Activated naive CD4-positive, alpha-beta T cell (primary cell): ENCODE data around the gene ADAM33.

Source experiments
- DNase-seq, 4 experiments: peaks; one replicate each; lab custom pipeline; 2025; lab: John Stamatoyannopoulos, UW

The ADAM33 gene

DNA sequence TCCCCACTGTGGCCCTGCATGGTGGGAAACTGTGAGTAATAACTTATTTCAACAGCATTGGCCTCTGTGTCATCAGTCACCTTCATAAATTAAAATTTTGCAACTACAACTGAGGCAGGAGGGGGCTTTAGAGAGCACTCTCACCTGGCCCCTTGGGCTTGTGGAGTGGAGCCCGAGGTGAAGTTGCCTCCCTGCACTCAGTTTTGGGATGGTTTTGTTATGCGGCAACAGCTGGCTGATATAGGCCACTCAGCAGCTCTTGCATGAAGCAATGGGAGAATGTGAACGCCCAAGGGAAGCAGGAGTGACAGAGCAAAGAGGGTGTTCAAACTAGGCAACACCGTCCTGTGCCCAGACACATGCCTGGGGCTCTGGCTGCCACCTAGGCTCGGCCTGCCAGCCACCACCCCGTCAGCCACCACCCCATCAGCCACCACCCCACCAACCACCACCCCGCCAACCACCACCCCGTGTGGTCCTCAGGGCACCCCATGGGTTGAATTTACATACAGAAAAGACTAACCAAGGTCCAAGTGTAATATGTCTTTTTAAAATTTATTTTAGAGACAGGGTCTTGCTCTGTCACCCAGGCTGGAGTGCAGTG lies 14.3 kb downstream of the ADAM33 start:
- DNase-seq = no peak

DNA sequence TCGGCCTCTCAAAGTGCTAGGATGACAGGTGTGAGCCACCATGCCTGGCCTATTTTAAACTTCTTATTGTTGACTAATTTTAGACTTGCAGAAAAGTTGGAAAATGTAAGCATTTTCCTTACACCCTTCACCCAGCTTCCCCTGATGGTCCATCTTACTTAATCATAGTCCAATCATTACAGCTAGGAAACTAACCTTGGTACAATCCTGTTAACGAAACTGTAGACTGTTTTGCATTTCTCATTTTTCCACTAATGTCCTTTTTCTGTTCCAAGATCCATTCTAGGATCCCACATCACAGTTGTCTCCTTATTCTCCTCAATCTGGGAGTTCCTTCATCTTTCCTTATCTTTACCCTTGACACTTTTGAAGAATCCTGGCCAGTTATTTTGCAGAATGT lies 18.0 kb downstream of the ADAM33 start:
- no peak for DNase-seq

- DNase-seq = no peak
Measured at GRCh38 chr20:3663031-3663701, 18.6 kb downstream of the ADAM33 start, which contains the start of gene GFRA4. GFRA4 (minus strand) TSS chr20:3663399; CDS start chr20:3663399, 0 bp downstream.

- DNase-seq = no peak
Measured at GRCh38 chr20:3661814-3662665, 19.8 kb downstream of the ADAM33 start.

DNA sequence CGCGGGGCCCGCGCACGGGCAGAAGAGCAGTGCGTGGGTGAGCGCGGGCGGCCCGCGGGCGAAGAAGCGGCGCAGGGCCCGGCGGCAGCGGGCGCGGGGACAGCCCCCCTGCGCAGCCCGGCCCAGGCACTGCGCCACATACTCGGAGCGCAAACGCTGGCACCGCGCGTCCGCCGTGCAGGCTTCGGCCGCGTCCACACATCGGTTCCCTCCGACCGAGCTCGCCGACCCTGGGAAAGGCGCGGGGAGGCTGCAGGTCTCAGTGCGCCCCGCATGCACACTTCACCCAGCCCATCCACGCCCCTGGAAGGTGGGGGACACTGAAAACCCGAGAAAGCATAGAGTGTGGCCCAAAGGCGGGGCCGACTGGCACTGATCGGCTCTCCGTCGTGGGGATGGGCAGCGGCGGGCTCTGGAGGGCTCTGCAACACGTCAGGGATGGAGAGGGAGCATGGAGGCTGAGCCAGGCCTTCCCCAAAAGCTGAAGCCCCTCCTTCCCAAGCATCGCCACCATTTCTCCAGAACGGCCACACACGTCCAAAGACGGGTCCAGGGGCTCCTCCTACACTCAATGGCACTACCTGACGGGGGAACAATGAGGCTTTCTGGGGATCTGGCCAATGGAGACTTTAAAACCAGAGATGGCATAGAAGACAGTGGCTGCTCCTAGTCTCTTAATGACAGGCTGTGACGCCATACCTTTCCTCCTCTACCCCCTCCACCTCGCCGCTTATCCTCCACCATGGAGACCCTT lies 20.6 kb downstream of the ADAM33 start:
- no peak for DNase-seq

GRCh38 chr20:3660262-3661059 lies 21.3 kb downstream of the ADAM33 start:
- no peak for DNase-seq

GRCh38 chr20:3659492-3660261 lies 22.1 kb downstream of the ADAM33 start:
- DNase-seq = no peak

- no peak for DNase-seq
Measured at GRCh38 chr20:3658716-3659491, 22.9 kb downstream of the ADAM33 start.

DNA sequence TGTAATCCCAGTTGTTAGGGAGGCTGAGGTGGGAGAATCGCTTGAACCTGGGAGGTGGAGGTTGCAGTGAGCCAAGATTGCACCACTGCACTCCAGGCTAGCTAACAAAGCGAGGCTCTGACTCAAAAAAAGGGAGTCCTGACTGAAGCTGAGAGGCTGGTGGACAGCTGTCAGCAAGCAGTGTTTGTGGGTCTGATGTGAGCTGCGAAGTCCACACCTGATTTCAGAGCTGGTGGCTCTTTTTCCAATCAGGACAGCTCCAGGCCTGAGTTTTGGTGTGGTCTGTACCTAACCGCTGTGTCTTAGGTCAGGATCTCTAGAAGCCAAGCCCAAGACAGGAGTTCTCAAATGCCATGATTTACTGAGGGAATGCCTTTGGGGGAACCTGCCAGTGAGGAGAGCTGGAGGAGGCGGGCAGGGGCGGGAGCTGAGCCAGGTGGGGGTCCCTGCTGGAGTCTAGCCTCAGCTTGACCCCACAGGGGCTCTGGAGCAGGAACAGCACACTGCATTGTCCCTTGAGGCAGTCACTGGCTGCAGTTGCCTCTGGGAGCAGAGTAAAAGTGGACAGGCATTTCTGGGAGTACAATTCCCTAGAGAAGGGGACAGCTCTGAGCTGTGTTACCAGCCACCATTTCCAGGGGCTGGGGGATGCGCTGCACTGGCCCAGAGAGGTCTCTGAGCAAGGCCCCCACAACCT lies 23.6 kb downstream of the ADAM33 start:
- DNase-seq = no peak

DNA sequence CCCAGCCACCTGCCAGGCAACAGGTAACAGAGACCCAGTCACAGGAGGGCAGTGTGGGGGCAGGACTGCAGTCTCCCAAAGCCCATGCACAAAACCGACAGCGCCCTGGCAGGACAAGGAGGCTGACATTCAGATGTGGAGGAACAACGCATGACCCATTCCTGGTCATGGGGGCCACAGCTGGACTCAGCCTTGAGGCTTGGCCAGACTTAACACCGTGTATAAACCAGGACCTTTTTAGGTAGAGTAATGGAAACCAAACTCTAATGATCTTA lies 26.7 kb downstream of the ADAM33 start:
- no peak for DNase-seq

DNA sequence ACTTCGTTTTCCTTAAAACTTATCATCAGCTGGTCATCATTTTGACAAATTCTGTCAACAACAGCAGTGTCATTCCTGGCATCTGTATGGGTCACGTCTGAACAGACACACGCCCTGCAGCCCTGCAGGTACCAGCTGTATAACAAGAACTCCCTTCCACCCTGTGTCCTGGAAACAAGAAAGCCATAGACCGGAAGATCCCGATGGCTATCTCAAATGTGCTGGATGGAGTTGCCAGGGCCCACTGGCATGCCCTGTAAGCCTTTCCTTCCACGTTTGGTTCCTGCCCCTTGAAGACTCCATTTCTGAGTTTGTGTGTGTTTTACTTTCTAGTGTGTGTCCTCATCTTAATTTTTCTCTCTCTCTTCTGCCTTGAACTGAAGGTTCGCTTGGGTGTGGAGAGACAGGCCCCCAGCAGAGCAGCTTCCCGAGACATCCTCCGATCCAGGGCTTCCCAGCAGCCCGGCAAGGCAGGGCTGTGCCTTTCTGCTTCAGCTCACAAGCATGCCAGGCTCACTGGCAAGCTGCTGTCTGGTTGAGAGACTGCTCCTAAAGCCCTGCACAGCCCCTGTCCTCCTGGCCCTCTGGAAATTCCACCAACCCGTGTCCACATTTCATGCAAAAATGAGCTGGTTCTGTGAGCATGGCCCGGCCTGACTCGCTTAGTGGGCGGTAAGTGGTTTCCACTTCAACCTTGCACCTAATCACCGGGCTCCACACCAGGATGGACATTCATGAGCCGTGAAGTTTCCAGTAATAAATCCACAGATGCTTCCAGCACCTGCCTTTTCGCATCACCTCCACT lies 27.3 kb downstream of the ADAM33 start:
- DNase-seq = no peak

DNA sequence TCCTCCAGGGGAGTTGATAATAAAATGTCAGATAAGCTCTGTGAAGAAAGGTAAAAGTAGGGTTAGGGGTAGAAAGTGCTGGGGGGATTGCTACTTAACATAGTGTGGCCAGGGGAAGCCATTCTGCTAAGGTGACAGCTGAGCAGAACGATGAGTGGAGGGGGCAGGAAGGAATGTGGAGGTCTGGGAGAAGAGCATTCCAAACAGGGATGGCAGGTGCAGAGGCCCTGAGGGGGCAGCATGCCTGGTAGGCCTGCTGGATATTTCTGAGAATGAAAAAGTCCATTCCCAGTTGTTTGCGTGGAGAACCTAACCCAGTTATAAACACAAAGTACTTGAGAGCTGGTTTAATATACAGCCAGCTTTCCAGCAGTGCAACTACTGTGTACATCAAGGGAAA lies 27.9 kb downstream of the ADAM33 start:
- DNase-seq = no peak

- no peak for DNase-seq
Measured at GRCh38 chr20:3652676-3653596, 28.9 kb downstream of the ADAM33 start.

GRCh38 chr20:3652221-3652620 lies 29.6 kb downstream of the ADAM33 start:
- no peak for DNase-seq

- no peak for DNase-seq
Measured at GRCh38 chr20:3651204-3651962, 30.4 kb downstream of the ADAM33 start.

DNA sequence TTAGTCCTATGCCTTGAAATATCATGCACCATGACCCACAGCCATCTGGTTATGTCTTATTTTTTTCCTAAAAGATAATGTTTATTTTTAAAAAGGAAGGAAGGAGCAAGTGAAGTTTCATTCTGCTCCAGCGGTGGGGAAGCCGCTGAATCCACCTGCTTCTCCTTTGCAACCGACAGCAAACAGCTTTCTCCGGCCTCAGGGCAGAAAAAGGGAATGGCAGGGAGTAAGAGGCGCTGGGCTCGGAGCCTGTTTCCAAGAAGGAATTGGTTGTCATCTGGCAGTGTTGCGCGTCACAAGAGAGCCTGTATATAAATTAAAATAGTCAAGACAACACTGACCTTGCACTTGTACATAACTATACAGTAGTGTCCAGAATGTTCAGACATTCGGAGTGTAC lies 32.9 kb downstream of the ADAM33 start:
- DNase-seq = no peak

DNA sequence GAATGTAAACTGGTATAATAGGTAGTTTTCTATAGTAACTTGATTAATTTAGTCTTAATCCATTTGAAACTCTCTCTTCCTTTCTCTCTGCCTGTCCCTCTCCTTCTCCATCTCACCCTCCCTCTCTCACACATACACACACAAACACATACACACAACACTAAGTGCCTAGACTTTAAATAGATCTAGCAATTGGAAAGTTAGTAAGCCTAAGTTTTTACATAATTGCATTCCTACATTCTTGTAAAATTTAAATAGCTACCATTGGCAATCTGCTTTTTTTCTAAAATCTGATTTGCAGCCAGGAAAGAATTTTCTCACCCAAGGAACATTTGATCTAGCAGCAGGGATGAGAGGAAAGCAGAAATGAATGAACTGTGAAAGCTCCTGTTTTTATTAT lies 34.3 kb downstream of the ADAM33 start:
- no peak for DNase-seq
